Activated CD4-positive, alpha-beta T cell treated with anti-CD3 and anti-CD28 coated beads, Interleukin-2, amount 10 ng/mL, durations not matched to agents 24 days and 14 days (primary cell): ENCODE data around the gene SCAPER. TPM values are rescaled to one million over a fixed set of nuclear protein-coding genes. Genes with fewer than 3 reads are reported as not detected.

Experiments used
- DNase-seq: peaks from one replicate; pipeline ENCODE4 v3.0.0; 2022
- H3K27ac Mint-ChIP-seq: one replicate; pipeline ENCODE4 v1.8.0; 2022; ENCODE audit warnings: mild to moderate bottlenecking, mixed read lengths
- H3K27me3 Mint-ChIP-seq: one replicate; pipeline ENCODE4 v1.8.0; 2022; ENCODE audit warnings: mixed read lengths
- H3K36me3 Mint-ChIP-seq: one replicate; pipeline ENCODE4 v1.8.0; 2022; ENCODE audit warnings: low read depth, mild to moderate bottlenecking, mixed read lengths
- H3K4me1 Mint-ChIP-seq: one replicate; pipeline ENCODE4 v1.8.0; 2021; ENCODE audit warnings: mixed read lengths
- H3K4me3 Mint-ChIP-seq: one replicate; pipeline ENCODE4 v1.8.0; 2022; ENCODE audit warnings: mild to moderate bottlenecking, moderate library complexity, mixed read lengths
- H3K9me3 Mint-ChIP-seq: one replicate; pipeline ENCODE4 v1.8.0; 2021; ENCODE audit warnings: mixed read lengths
- intact Hi-C: fragments of 100-400 bp; cut with micrococcal nuclease; formaldehyde crosslinking; loops from one replicate; pipeline ENCODE4 v1.15.1; 2023
- total RNA-seq: library from RNA; stranded (reverse); gene quantifications from 2 replicates; pipeline ENCODE4 v1.2.3, GENCODE V29; 2022

The SCAPER gene
- total RNA-seq, 1 donor from 2014 or later: 31.0 TPM

DNA sequence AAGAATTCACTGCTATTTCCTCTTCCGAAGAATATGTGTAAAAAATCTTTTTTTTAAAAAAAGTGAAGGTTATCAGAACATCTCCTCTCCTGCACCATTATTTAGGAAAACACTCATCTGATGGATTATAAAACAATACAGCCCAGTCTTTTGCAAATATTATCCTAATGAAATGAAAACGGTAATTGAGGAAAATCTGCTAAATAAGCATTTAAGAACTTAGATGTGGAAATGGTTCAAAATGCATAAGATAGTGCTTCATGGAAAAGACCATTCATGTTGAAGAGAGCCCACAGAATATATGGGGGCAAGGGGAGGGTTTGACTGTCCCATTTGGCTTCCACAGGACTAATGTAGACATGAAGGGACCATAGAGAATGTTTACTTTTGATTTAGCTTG lies 520.7 kb downstream of the SCAPER start:
- no peaks in the 10 kb centered on the region for H3K9me3 Mint-ChIP-seq
- no peak overlapping the region for H3K4me3 Mint-ChIP-seq
- intact Hi-C loops: no loop called here
- H3K4me1 Mint-ChIP-seq: no peaks in the 10 kb centered on the region
- H3K27me3 Mint-ChIP-seq: no peaks in the 10 kb centered on the region
- no peaks in the 10 kb centered on the region for H3K36me3 Mint-ChIP-seq
- H3K27ac Mint-ChIP-seq: no peak overlapping the region
- no peak for DNase-seq

DNA sequence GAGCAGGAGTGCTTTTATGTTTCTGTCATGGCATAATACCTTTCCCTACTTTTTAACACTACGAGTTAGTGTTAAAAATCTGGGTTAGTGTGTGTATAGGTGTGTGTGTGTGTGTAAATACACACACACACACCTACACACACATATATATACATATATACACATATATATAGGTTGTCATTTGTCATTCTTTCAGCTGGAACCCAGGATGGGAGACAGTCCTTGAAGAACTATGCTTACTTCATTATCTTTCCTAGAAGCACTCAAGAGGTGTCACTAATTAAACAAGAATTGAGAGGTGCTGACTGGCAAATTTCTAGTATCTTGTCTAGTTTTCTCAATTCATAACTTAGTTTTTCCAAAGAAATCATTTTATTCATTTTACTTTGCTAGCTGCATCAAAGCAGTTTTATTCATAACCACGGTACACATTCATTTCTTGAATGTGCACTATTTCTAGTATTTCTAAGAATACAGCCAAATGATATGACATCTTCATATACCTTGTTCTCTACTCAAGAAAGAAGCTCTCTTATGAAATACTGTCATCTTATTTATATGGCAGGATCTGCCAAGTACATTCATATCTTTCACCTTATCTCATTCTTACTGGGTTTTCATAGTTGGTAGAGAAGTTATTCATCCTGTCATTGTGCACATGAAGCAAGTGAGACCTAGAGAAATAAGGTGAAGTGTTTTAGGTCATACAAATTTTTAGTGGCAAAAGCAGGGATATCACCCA lies 522.0 kb downstream of the SCAPER start:
- Mint-ChIP-seq H3K9me3 (no peaks in the 10 kb centered on the region), H3K4me3 (no peak overlapping the region), H3K4me1 (no peaks in the 10 kb centered on the region), H3K27me3 (no peaks in the 10 kb centered on the region), H3K36me3 (no peaks in the 10 kb centered on the region), H3K27ac (no peak overlapping the region)
- DNase-seq: no peak
- intact Hi-C loops: no loop called here

DNA sequence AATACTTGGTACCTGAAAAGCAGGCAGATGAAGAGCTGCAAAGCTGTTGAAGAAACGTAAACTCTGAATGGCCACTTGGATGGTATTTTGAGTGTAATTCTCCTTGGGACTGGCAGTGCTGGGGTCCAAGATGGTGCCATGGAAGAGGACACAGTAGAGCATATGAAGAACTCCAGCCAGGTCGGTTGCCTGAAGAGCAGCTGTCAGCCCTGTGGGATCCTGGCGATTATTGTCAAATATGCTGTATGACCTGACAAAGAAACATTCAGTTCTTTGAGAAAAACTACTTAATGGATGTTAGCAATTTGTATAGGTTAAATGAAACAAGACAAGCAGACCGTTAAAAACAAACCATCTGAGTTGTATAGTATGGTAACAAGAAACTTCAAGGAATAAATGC lies 523.8 kb downstream of the SCAPER start:
- Mint-ChIP-seq H3K27me3 (no peaks in the 10 kb centered on the region), H3K9me3 (no peaks in the 10 kb centered on the region), H3K4me3 (no peak overlapping the region), H3K27ac (no peak overlapping the region), H3K4me1 (no peaks in the 10 kb centered on the region), H3K36me3 (no peaks in the 10 kb centered on the region)
- intact Hi-C loops: no loop called here
- no peak for DNase-seq

DNA sequence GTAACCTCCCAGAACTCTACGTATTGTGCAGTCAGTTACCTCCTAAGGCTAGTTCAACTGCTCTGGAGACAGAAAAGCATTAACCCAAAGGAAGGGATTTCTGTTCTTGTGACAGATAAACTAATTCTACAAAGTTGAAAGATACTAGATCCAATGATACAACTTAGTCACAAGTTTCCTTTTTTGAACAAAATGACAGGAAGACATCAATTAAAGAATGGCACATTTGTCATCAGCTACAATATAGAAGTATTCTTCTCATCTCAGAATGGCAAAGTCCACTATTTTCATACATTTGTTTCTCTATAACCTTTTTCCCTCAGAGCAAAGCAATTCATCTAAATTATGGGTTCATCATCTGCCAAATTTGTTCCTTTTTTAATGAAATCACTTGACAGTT lies 524.9 kb downstream of the SCAPER start:
- no peak overlapping the region for H3K27ac Mint-ChIP-seq
- H3K4me1 Mint-ChIP-seq: no peaks in the 10 kb centered on the region
- intact Hi-C loops: no loop called here
- DNase-seq: no peak
- H3K4me3 Mint-ChIP-seq: no peak overlapping the region
- H3K9me3 Mint-ChIP-seq: no peaks in the 10 kb centered on the region
- H3K27me3 Mint-ChIP-seq: no peaks in the 10 kb centered on the region
- no peaks in the 10 kb centered on the region for H3K36me3 Mint-ChIP-seq

DNA sequence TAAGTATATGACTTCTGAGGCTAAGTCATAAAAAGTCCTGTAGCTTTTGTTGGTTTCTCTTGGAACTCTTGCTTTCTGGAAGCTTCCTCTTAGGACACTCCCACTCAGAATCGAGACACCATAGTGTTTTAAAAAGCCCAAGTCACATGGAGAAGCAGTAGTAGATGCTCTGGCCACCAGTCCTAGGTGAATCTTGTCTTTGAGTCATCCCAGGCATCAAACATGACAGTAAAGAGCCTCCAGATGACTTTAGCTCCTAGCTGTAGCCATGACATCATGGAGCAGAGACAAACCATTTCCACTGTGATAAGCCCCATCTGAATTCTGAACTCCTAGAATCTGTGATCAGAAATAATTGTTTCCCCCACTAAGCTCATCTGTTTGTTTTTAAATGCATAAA lies 526.4 kb downstream of the SCAPER start:
- no peaks in the 10 kb centered on the region for H3K9me3 Mint-ChIP-seq
- no peaks in the 10 kb centered on the region for H3K27me3 Mint-ChIP-seq
- H3K4me1 Mint-ChIP-seq: no peaks in the 10 kb centered on the region
- no peak overlapping the region for H3K4me3 Mint-ChIP-seq
- no peak for DNase-seq
- H3K36me3 Mint-ChIP-seq: no peaks in the 10 kb centered on the region
- no peak overlapping the region for H3K27ac Mint-ChIP-seq
- intact Hi-C loops: no loop called here

DNA sequence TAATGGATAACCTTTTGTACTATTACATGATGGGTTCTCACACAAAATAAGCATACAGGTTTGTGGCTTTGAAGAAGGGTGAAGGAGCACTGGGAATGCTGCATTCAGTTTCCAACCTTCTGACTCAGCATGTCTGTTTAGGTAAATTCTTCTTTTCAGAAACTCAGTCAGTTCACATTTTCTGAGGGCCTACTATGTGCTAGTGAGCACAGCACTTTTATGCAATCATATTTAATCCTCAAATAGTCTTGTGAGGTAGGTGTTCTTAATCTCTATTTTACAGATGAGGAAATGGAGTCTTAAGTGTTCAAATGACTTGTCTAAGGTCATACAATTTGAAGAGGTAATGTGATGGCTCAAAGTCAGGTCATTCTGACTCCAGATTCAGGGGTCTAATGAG lies 527.4 kb downstream of the SCAPER start:
- H3K4me1 Mint-ChIP-seq: no peaks in the 10 kb centered on the region
- no peak overlapping the region for H3K4me3 Mint-ChIP-seq
- intact Hi-C loops: no loop called here
- peaks cover 2% of the 10 kb centered on the region for H3K36me3 Mint-ChIP-seq
- H3K9me3 Mint-ChIP-seq: no peaks in the 10 kb centered on the region
- no peaks in the 10 kb centered on the region for H3K27me3 Mint-ChIP-seq
- no peak for DNase-seq
- H3K27ac Mint-ChIP-seq: no peak overlapping the region

DNA sequence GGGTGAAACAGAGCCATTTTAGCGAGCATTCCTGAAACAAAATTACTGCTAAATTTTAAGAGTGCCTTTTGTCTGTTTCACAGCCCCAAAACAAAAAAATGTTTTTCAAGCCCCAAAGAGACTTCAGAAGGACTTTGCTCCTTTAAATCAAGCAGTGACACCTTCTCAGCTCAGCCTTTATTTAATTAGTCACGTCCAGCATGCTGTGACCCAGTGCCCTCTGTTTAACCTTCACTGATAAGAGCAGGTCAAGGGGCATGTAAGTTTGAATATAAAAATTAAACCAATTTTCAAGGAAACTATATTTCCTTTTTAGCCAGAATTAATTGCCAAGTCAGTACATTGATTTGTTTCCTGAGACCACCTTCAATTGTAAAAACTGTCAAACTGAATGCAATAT lies 527.9 kb downstream of the SCAPER start:
- intact Hi-C loops: no loop called here
- H3K36me3 Mint-ChIP-seq: peaks cover 2% of the 10 kb centered on the region
- no peak overlapping the region for H3K27ac Mint-ChIP-seq
- H3K4me3 Mint-ChIP-seq: no peak overlapping the region
- no peak for DNase-seq
- no peaks in the 10 kb centered on the region for H3K4me1 Mint-ChIP-seq
- H3K9me3 Mint-ChIP-seq: no peaks in the 10 kb centered on the region
- no peaks in the 10 kb centered on the region for H3K27me3 Mint-ChIP-seq

DNA sequence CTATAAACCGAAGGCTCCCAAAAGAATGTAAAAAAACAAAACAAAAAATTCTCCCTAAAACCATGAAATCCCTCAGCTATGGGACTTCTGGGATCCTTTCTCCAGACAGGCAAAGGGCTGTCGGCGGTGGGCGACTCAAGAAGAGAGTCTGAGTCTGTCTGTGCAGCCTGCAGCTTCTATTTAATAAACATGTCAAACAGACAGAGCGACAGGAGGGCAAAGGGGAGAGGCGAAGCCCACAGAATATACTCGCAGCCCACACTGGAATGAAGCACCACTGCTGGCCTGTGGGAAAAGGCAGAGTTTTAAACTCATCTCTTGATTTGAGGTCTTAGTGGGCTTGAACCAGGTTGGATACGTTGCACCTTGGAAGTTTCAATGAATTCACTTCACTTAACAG lies 528.3 kb downstream of the SCAPER start:
- H3K27ac Mint-ChIP-seq: no peak overlapping the region
- no peaks in the 10 kb centered on the region for H3K27me3 Mint-ChIP-seq
- H3K4me1 Mint-ChIP-seq: no peaks in the 10 kb centered on the region
- H3K36me3 Mint-ChIP-seq: peaks cover 2% of the 10 kb centered on the region
- no peaks in the 10 kb centered on the region for H3K9me3 Mint-ChIP-seq
- no peak for DNase-seq
- H3K4me3 Mint-ChIP-seq: no peak overlapping the region
- intact Hi-C loops: no loop called here

DNA sequence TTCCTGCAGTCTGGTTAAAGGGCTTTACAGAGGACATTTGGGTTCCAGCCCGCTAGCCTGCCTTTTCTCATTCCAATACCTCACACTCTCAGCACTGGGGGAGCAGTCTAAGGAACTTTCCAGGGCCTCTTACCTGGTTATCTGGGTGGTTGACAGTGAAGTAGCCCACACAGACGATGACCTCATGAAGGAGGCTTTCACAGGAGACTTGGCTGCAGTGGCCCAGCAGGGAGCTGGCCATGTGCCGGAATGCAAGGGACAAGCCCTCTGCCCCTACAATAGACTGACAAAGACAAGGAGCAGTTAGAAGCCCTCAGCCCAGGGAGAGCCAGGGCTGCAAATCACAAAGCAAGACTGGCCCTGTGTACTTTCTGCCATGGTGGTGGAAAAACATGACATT lies 529.1 kb downstream of the SCAPER start:
- no peak for DNase-seq
- Mint-ChIP-seq H3K9me3 (no peaks in the 10 kb centered on the region), H3K27me3 (no peaks in the 10 kb centered on the region), H3K27ac (no peak overlapping the region), H3K36me3 (peaks cover 2% of the 10 kb centered on the region), H3K4me1 (no peaks in the 10 kb centered on the region), H3K4me3 (no peak overlapping the region)
- intact Hi-C loops: no loop called here

DNA sequence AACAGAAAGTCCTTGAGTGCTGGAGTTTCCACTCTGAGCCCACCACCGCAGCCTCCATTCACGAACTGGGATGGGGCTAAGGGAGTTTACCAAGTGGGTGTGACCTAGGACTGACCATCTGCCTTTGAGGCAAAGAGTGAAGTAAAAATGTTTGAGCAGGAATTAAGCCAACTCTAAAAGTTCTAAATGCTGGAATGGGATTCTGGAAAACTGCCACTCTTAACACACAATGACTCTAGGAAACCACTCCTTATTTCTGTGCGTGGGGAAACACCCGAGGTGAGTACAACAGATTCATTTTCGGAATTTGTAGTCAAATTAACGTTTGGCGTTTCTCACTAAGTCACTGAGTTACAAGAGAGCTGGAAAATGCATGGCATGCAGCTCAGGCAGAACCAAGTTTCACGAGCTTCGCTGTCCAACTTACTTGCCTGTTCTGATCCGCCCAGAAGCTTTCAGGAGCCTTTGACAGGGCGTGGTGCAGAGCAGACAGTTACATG lies 537.0 kb downstream of the SCAPER start:
- intact Hi-C loops: no loop called here
- no peak overlapping the region for H3K27ac Mint-ChIP-seq
- DNase-seq: no peak
- no peaks in the 10 kb centered on the region for H3K9me3 Mint-ChIP-seq
- H3K4me1 Mint-ChIP-seq: no peaks in the 10 kb centered on the region
- no peaks in the 10 kb centered on the region for H3K27me3 Mint-ChIP-seq
- H3K4me3 Mint-ChIP-seq: no peak overlapping the region
- H3K36me3 Mint-ChIP-seq: no peaks in the 10 kb centered on the region

DNA sequence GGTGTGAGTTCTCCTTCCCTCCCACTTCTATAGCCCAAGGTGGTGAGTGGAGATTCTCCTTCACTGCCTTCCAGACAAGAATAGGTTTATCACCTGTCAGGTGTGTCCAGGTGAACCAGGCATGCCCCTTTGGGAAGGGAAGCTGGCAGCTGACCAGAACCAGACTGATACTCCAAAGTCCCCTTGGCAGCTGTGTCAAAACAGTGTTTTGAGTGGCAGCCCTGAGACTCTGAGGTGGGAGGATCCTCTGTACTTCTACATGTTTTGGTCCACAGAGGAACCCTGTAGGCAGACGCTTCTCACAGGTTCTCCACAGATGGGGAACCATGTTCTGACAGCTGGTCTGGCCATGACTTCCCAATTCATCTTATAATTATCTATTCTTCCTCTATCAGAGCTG lies 538.4 kb downstream of the SCAPER start:
- no peak for DNase-seq
- intact Hi-C loops: no loop called here
- Mint-ChIP-seq H3K4me3 (no peak overlapping the region), H3K36me3 (no peaks in the 10 kb centered on the region), H3K27ac (no peak overlapping the region), H3K9me3 (no peaks in the 10 kb centered on the region), H3K27me3 (no peaks in the 10 kb centered on the region), H3K4me1 (no peaks in the 10 kb centered on the region)

DNA sequence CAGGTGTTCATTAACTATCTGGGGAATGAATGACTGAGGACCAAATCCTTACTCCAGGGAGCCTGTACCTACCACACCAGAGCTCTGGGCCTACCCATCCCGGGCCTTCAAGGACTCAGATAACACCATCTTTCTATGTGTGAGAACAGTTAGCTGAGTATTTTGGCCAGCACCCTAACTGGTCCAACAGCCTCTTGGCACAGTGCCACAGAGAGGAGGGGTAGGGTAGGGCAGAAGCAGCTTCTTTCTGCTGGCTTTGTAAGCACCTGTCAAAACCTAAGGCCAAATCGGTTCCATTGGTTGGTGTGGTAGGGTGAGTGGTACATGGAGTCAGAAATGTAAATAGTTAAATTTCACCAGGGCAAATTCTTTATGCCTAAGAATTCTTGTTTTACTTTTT lies 541.9 kb downstream of the SCAPER start:
- intact Hi-C loops: no loop called here
- Mint-ChIP-seq H3K4me1 (no peaks in the 10 kb centered on the region), H3K36me3 (peaks cover 2% of the 10 kb centered on the region), H3K9me3 (no peaks in the 10 kb centered on the region), H3K4me3 (no peak overlapping the region), H3K27ac (no peak overlapping the region), H3K27me3 (no peaks in the 10 kb centered on the region)
- no peak for DNase-seq

DNA sequence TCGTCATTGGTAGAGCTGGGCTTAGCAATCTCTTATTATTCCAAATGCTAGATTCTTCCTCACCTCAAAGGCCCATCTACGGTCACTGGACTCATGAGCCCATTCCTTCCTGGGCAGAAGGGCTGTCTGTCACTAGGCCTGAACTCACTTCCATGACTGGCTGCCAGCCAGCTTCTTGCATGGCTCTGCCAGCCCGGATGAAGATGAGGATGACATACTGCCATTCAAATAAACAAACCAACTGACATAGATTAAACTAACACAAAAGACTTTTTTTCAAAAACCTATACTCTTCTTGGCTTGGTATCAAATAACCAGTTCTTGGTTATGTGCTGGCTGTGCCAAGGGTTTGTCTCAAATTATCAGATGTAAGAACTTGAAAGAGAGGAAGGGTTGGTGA lies 544.7 kb downstream of the SCAPER start:
- no peak for DNase-seq
- no peak overlapping the region for H3K4me3 Mint-ChIP-seq
- peaks cover 2% of the 10 kb centered on the region for H3K27me3 Mint-ChIP-seq
- H3K4me1 Mint-ChIP-seq: no peaks in the 10 kb centered on the region
- H3K27ac Mint-ChIP-seq: no peak overlapping the region
- intact Hi-C loops: no loop called here
- peaks cover 2% of the 10 kb centered on the region for H3K36me3 Mint-ChIP-seq
- no peaks in the 10 kb centered on the region for H3K9me3 Mint-ChIP-seq

DNA sequence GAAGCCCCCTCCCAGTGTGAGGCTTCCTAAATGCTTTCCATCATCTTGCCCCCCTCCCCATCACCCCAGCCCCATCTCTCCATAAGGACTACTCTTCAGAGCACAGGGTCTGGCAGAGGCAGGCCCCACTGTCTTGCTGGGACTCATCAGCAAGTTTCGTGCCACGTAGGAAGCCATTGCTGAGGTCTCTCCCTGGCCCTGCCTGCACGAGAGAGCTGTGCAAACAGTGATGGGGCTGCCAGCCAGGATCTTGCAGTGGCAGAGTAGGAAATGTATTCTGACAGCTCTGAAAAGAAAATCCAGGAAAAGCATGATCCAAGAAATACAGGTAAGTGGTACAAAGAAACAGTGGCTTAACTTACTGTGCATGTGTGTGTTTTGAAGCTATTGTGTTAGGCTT lies 546.0 kb downstream of the SCAPER start:
- no peak overlapping the region for H3K4me3 Mint-ChIP-seq
- H3K27ac Mint-ChIP-seq: no peak overlapping the region
- H3K9me3 Mint-ChIP-seq: no peaks in the 10 kb centered on the region

DNA sequence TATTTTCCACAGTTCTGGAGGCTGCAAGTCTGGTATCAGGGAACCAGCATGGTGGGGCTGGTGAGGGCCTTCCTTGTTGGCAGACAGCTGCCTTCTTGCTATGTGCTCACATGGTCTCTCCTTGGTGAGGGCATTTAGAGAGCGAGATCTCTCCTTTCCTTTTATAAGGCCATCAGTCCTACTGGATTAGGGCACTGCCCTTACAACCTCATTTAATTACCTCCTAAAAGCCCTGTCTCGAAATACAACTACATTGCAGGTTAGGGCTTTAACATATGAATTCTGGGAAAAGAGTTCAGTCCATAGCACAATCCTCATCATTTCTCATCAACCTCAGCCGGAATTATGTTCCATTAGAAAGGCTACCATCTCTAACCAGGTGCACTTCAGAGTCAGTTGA lies 546.7 kb downstream of the SCAPER start:
- H3K4me1 Mint-ChIP-seq: no peaks in the 10 kb centered on the region
- intact Hi-C loops: no loop called here
- peaks cover 2% of the 10 kb centered on the region for H3K36me3 Mint-ChIP-seq
- H3K27me3 Mint-ChIP-seq: peaks cover 7% of the 10 kb centered on the region
- no peak overlapping the region for H3K27ac Mint-ChIP-seq
- no peak for DNase-seq
- H3K4me3 Mint-ChIP-seq: no peak overlapping the region
- H3K9me3 Mint-ChIP-seq: no peaks in the 10 kb centered on the region

More for the DNA sequence above, 546.0 kb downstream of the SCAPER start:
- DNase-seq: no peak
- intact Hi-C loops: no loop called here
- Mint-ChIP-seq H3K36me3 (peaks cover 2% of the 10 kb centered on the region), H3K4me1 (no peaks in the 10 kb centered on the region), H3K27me3 (peaks cover 7% of the 10 kb centered on the region)
